ENCODE data around the gene SKA1.

SKA1 gene

GRCh38 chr18:50374753-50375391 is at the start of gene SKA1:
Gene SKA1, plus strand, starts transcription at chr18:50375046. Its CDS starts 785 bp downstream, at chr18:50375831.
- H3K4me1 ChIP-seq (ENCODE audit: control insufficient read depth in 2 of 2, insufficient read depth in 2 of 2, low read length in 2 of 2), result peaks cover 5 to 17% of the 10 kb centered on the region in 2 donors
- H3K4me3 ChIP-seq (ENCODE audit: low read length in 2 of 2), result peak within 1 kb of the TSS; percentile 62 to 83
- H3K9ac ChIP-seq (ENCODE audit: low read depth in 1 of 2, low read length in 2 of 2), result peak within 1 kb of the TSS; percentile 68 to 72
- peaks cover 3% of the 10 kb centered on the region in 2 donors for H3K9me3 ChIP-seq (ENCODE audit: control insufficient read depth in 2 of 2, low read length in 2 of 2)
- no peaks in the 10 kb centered on the region for H3K36me3 ChIP-seq (ENCODE audit: control insufficient read depth in 2 of 2, insufficient read depth in 2 of 2, low read length in 2 of 2)
- no peaks in the 10 kb centered on the region for H3K27me3 ChIP-seq (ENCODE audit: control insufficient read depth in 2 of 2, insufficient read depth in 2 of 2, low read length in 2 of 2)
- H3K27ac ChIP-seq (ENCODE audit: low read depth in 2 of 2, low read length in 2 of 2), result peak within 1 kb of the TSS; percentile 95 to 97

- Histone ChIP-seq H3K27ac (ENCODE audit: low read depth in 2 of 2, low read length in 2 of 2) (no peak overlapping the region), H3K9me3 (ENCODE audit: control insufficient read depth in 2 of 2, low read length in 2 of 2) (no peaks in the 10 kb centered on the region), H3K4me3 (ENCODE audit: low read length in 2 of 2) (no peak overlapping the region), H3K36me3 (ENCODE audit: control insufficient read depth in 2 of 2, insufficient read depth in 2 of 2, low read length in 2 of 2) (no peaks in the 10 kb centered on the region), H3K4me1 (ENCODE audit: control insufficient read depth in 2 of 2, insufficient read depth in 2 of 2, low read length in 2 of 2) (no peaks in the 10 kb centered on the region), H3K9ac (ENCODE audit: low read depth in 1 of 2, low read length in 2 of 2) (no peak overlapping the region), H3K27me3 (ENCODE audit: control insufficient read depth in 2 of 2, insufficient read depth in 2 of 2, low read length in 2 of 2) (no peaks in the 10 kb centered on the region)
Measured at GRCh38 chr18:50327983-50328382, 46.9 kb upstream of the SKA1 start.

- Histone ChIP-seq H3K27me3 (ENCODE audit: control insufficient read depth in 2 of 2, insufficient read depth in 2 of 2, low read length in 2 of 2) (no peaks in the 10 kb centered on the region), H3K9me3 (ENCODE audit: control insufficient read depth in 2 of 2, low read length in 2 of 2) (no peaks in the 10 kb centered on the region), H3K36me3 (ENCODE audit: control insufficient read depth in 2 of 2, insufficient read depth in 2 of 2, low read length in 2 of 2) (no peaks in the 10 kb centered on the region), H3K4me3 (ENCODE audit: low read length in 2 of 2) (no peak overlapping the region), H3K9ac (ENCODE audit: low read depth in 1 of 2, low read length in 2 of 2) (no peak overlapping the region), H3K4me1 (ENCODE audit: control insufficient read depth in 2 of 2, insufficient read depth in 2 of 2, low read length in 2 of 2) (no peaks in the 10 kb centered on the region), H3K27ac (ENCODE audit: low read depth in 2 of 2, low read length in 2 of 2) (no peak overlapping the region)
Measured at GRCh38 chr18:50330176-50330575, 44.7 kb upstream of the SKA1 start.

GRCh38 chr18:50331691-50332090 is 43.2 kb upstream of the SKA1 start:
- H3K9me3 ChIP-seq (ENCODE audit: control insufficient read depth in 2 of 2, low read length in 2 of 2), result no peaks in the 10 kb centered on the region
- H3K27ac ChIP-seq (ENCODE audit: low read depth in 2 of 2, low read length in 2 of 2), result no peak overlapping the region
- H3K4me3 ChIP-seq (ENCODE audit: low read length in 2 of 2), result no peak overlapping the region
- no peaks in the 10 kb centered on the region for H3K36me3 ChIP-seq (ENCODE audit: control insufficient read depth in 2 of 2, insufficient read depth in 2 of 2, low read length in 2 of 2)
- no peaks in the 10 kb centered on the region for H3K4me1 ChIP-seq (ENCODE audit: control insufficient read depth in 2 of 2, insufficient read depth in 2 of 2, low read length in 2 of 2)
- H3K27me3 ChIP-seq (ENCODE audit: control insufficient read depth in 2 of 2, insufficient read depth in 2 of 2, low read length in 2 of 2), result no peaks in the 10 kb centered on the region
- no peak overlapping the region for H3K9ac ChIP-seq (ENCODE audit: low read depth in 1 of 2, low read length in 2 of 2)

- Histone ChIP-seq H3K4me1 (ENCODE audit: control insufficient read depth in 2 of 2, insufficient read depth in 2 of 2, low read length in 2 of 2) (no peaks in the 10 kb centered on the region), H3K9me3 (ENCODE audit: control insufficient read depth in 2 of 2, low read length in 2 of 2) (no peaks in the 10 kb centered on the region), H3K27me3 (ENCODE audit: control insufficient read depth in 2 of 2, insufficient read depth in 2 of 2, low read length in 2 of 2) (peaks cover 0 to 4% of the 10 kb centered on the region in 2 donors), H3K9ac (ENCODE audit: low read depth in 1 of 2, low read length in 2 of 2) (no peak overlapping the region), H3K27ac (ENCODE audit: low read depth in 2 of 2, low read length in 2 of 2) (no peak overlapping the region), H3K4me3 (ENCODE audit: low read length in 2 of 2) (no peak overlapping the region), H3K36me3 (ENCODE audit: control insufficient read depth in 2 of 2, insufficient read depth in 2 of 2, low read length in 2 of 2) (no peaks in the 10 kb centered on the region)
Measured at GRCh38 chr18:50334546-50335152, 40.2 kb upstream of the SKA1 start.

- Histone ChIP-seq H3K9ac (ENCODE audit: low read depth in 1 of 2, low read length in 2 of 2) (no peak overlapping the region), H3K4me3 (ENCODE audit: low read length in 2 of 2) (no peak overlapping the region), H3K27me3 (ENCODE audit: control insufficient read depth in 2 of 2, insufficient read depth in 2 of 2, low read length in 2 of 2) (peaks cover 0 to 4% of the 10 kb centered on the region in 2 donors), H3K4me1 (ENCODE audit: control insufficient read depth in 2 of 2, insufficient read depth in 2 of 2, low read length in 2 of 2) (no peaks in the 10 kb centered on the region), H3K27ac (ENCODE audit: low read depth in 2 of 2, low read length in 2 of 2) (no peak overlapping the region), H3K36me3 (ENCODE audit: control insufficient read depth in 2 of 2, insufficient read depth in 2 of 2, low read length in 2 of 2) (no peaks in the 10 kb centered on the region), H3K9me3 (ENCODE audit: control insufficient read depth in 2 of 2, low read length in 2 of 2) (no peaks in the 10 kb centered on the region)
Measured at GRCh38 chr18:50338122-50338521, 36.7 kb upstream of the SKA1 start.

- H3K9ac ChIP-seq (ENCODE audit: low read depth in 1 of 2, low read length in 2 of 2), result no peak overlapping the region
- H3K9me3 ChIP-seq (ENCODE audit: control insufficient read depth in 2 of 2, low read length in 2 of 2), result no peaks in the 10 kb centered on the region
- H3K4me1 ChIP-seq (ENCODE audit: control insufficient read depth in 2 of 2, insufficient read depth in 2 of 2, low read length in 2 of 2), result no peaks in the 10 kb centered on the region
- no peaks in the 10 kb centered on the region for H3K36me3 ChIP-seq (ENCODE audit: control insufficient read depth in 2 of 2, insufficient read depth in 2 of 2, low read length in 2 of 2)
- H3K4me3 ChIP-seq (ENCODE audit: low read length in 2 of 2), result no peak overlapping the region
- H3K27ac ChIP-seq (ENCODE audit: low read depth in 2 of 2, low read length in 2 of 2), result no peak overlapping the region
- peaks cover 0 to 4% of the 10 kb centered on the region in 2 donors for H3K27me3 ChIP-seq (ENCODE audit: control insufficient read depth in 2 of 2, insufficient read depth in 2 of 2, low read length in 2 of 2)
Measured at GRCh38 chr18:50338715-50339114, 36.1 kb upstream of the SKA1 start.

GRCh38 chr18:50340078-50340477 is 34.8 kb upstream of the SKA1 start:
- no peak overlapping the region for H3K27ac ChIP-seq (ENCODE audit: low read depth in 2 of 2, low read length in 2 of 2)

GRCh38 chr18:50341443-50341842 is 33.4 kb upstream of the SKA1 start:
- Histone ChIP-seq H3K9me3 (ENCODE audit: control insufficient read depth in 2 of 2, low read length in 2 of 2) (no peaks in the 10 kb centered on the region), H3K36me3 (ENCODE audit: control insufficient read depth in 2 of 2, insufficient read depth in 2 of 2, low read length in 2 of 2) (no peaks in the 10 kb centered on the region), H3K27ac (ENCODE audit: low read depth in 2 of 2, low read length in 2 of 2) (no peak overlapping the region), H3K4me3 (ENCODE audit: low read length in 2 of 2) (no peak overlapping the region), H3K9ac (ENCODE audit: low read depth in 1 of 2, low read length in 2 of 2) (no peak overlapping the region), H3K4me1 (ENCODE audit: control insufficient read depth in 2 of 2, insufficient read depth in 2 of 2, low read length in 2 of 2) (no peaks in the 10 kb centered on the region), H3K27me3 (ENCODE audit: control insufficient read depth in 2 of 2, insufficient read depth in 2 of 2, low read length in 2 of 2) (peaks cover 0 to 4% of the 10 kb centered on the region in 2 donors)

More at GRCh38 chr18:50340078-50340477, 34.8 kb upstream of the SKA1 start:
- no peaks in the 10 kb centered on the region for H3K36me3 ChIP-seq (ENCODE audit: control insufficient read depth in 2 of 2, insufficient read depth in 2 of 2, low read length in 2 of 2)
- no peak overlapping the region for H3K9ac ChIP-seq (ENCODE audit: low read depth in 1 of 2, low read length in 2 of 2)
- H3K4me3 ChIP-seq (ENCODE audit: low read length in 2 of 2), result no peak overlapping the region
- peaks cover 0 to 4% of the 10 kb centered on the region in 2 donors for H3K27me3 ChIP-seq (ENCODE audit: control insufficient read depth in 2 of 2, insufficient read depth in 2 of 2, low read length in 2 of 2)
- no peaks in the 10 kb centered on the region for H3K4me1 ChIP-seq (ENCODE audit: control insufficient read depth in 2 of 2, insufficient read depth in 2 of 2, low read length in 2 of 2)
- H3K9me3 ChIP-seq (ENCODE audit: control insufficient read depth in 2 of 2, low read length in 2 of 2), result no peaks in the 10 kb centered on the region

- Histone ChIP-seq H3K27me3 (ENCODE audit: control insufficient read depth in 2 of 2, insufficient read depth in 2 of 2, low read length in 2 of 2) (no peaks in the 10 kb centered on the region), H3K4me1 (ENCODE audit: control insufficient read depth in 2 of 2, insufficient read depth in 2 of 2, low read length in 2 of 2) (no peaks in the 10 kb centered on the region), H3K27ac (ENCODE audit: low read depth in 2 of 2, low read length in 2 of 2) (no peak overlapping the region), H3K9ac (ENCODE audit: low read depth in 1 of 2, low read length in 2 of 2) (no peak overlapping the region), H3K4me3 (ENCODE audit: low read length in 2 of 2) (no peak overlapping the region), H3K36me3 (ENCODE audit: control insufficient read depth in 2 of 2, insufficient read depth in 2 of 2, low read length in 2 of 2) (no peaks in the 10 kb centered on the region), H3K9me3 (ENCODE audit: control insufficient read depth in 2 of 2, low read length in 2 of 2) (no peaks in the 10 kb centered on the region)
Measured at GRCh38 chr18:50350699-50351098, 24.1 kb upstream of the SKA1 start.

Measured in mucosa of rectum (tissue), 2 donors.